GM10248 (cell line): ENCODE data around the gene ARHGAP24.

ENCODE experiments used
- CTCF ChIA-PET: fragments of 300-600 bp; sonication (Branson Sonifier 250); formaldehyde crosslinking; extraction: SDS; loops from one replicate; lab custom pipeline; 2021; ENCODE audit warnings: antibody characterized with exemption; lab: Yijun Ruan, JAX
- POLR2A ChIA-PET: fragments of 350-650 bp; sonication (Branson Sonifier 250); formaldehyde crosslinking; extraction: SDS; loops from one replicate; lab custom pipeline; 2020; ENCODE audit warnings: antibody characterized with exemption; lab: Yijun Ruan, JAX
- DNase-seq: peaks from one replicate; pipeline ENCODE4 v3.0.0; 2012; ENCODE audit errors: extremely low spot score
- TF ChIP-seq, protein P1 (sequence below): IDR thresholded peaks from 2 replicates; pipeline ENCODE4 v1.5.1; 2012; ENCODE audit warnings: mild to moderate bottlenecking, low read depth; ENCODE audit errors: extremely low read depth, missing control alignments, control extremely low read depth

Gene ARHGAP24

DNA sequence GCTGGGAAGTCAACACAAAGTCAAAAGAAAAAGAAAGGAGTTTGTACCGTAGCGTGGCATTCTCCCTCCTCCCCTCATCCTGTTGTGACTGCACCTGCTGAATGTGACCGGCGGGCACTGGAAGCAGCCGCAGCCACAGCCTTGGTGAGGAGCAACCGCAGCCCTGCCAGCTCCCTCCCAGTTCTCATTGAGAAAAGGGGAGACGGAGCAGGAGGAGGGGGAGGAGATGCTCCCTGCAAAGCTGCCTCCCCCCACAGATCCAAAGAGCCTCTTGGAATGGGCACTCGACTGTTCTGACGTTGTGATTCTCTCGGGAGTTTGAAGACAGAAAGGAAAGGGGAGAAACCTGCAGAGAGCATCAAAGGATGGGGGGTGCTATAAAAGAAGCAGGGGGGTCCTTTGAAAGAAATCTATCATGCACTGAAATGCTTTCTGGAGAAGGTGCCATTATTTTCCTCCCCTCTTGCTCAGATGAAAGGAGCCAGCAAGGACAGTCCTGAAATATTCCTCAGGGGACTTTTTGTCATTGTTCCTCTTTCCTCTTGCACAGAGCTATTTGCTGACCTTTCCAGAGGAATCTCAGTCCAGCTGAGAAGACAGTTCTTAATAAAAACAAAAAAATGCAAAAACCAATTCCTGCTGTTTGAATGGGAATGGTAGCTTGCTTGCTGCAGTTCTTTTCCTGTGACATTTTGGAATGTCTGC, 455.2 kb downstream of the ARHGAP24 start:
- ChIA-PET POLR2A (no interaction called here), CTCF (no interaction called here)
- TF ChIP-seq, protein P1, sequence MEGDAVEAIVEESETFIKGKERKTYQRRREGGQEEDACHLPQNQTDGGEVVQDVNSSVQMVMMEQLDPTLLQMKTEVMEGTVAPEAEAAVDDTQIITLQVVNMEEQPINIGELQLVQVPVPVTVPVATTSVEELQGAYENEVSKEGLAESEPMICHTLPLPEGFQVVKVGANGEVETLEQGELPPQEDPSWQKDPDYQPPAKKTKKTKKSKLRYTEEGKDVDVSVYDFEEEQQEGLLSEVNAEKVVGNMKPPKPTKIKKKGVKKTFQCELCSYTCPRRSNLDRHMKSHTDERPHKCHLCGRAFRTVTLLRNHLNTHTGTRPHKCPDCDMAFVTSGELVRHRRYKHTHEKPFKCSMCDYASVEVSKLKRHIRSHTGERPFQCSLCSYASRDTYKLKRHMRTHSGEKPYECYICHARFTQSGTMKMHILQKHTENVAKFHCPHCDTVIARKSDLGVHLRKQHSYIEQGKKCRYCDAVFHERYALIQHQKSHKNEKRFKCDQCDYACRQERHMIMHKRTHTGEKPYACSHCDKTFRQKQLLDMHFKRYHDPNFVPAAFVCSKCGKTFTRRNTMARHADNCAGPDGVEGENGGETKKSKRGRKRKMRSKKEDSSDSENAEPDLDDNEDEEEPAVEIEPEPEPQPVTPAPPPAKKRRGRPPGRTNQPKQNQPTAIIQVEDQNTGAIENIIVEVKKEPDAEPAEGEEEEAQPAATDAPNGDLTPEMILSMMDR = no peak
- no peak for DNase-seq

DNA sequence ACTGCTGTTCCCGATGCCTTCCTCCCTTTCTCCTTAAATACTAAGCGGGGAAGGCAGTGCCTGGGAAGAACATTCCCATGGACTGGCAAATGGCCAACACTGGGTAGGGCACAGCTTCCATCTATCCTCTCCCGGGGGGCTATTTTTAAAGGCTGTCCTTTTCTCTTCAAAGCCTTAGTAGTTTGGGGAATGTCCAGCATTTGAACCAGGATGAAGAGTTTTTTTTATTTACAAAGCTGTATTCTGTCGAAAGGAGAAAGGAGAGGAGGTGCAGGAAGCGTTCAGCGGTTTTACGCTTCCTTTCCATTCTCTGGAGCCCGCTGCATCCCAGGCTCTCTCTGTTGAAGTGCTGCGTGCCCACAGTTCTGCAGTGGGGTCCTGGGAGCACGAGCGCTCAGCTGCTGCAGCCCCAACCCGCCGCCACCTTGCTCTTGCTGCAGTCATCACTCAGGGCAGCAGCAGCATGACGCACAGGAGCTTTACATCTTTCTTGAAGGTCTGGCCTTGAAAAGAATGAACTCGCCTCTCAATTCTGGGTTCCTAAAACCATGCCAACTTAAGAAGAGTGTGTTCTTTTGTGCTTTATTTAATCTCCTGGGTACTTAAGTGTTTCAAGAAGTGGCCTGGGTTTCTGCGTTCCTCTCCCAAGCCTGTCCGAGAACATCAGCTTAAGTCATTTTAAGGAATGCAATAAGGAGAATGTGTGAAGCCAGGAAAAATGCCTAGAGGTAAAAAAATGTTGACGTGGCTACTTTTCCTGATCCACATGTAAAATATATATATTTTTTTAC, 457.7 kb downstream of the ARHGAP24 start:
- CTCF ChIA-PET = no interaction called here
- POLR2A ChIA-PET = no interaction called here
- no peak for DNase-seq
- TF ChIP-seq, protein P1 = no peak

DNA sequence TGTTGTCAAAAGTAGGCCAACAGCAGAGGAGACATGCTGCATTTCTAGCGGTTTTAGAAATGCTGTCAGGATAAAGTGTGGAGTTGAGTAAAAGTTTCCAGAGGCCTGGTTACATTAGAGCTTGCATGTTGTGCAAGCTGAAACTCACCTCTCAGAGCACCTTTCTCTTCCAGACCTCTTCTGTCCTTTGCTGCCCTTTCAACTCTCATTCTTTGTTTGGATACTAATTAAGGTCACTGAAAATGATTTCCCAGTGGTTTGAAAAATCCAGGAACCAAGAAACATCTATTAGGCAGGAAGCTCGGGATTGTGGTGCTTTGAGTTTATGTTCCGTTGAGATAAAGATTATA, 458.3 kb downstream of the ARHGAP24 start:
- TF ChIP-seq, protein P1 = no peak
- ChIA-PET POLR2A (no interaction called here), CTCF (interaction anchor here (1.1 kb wide), 1 partner anchor 136 kb away, joined by 3 read pairs; no protein-coding TSS in a partner anchor)
- DNase-seq = no peak

DNA sequence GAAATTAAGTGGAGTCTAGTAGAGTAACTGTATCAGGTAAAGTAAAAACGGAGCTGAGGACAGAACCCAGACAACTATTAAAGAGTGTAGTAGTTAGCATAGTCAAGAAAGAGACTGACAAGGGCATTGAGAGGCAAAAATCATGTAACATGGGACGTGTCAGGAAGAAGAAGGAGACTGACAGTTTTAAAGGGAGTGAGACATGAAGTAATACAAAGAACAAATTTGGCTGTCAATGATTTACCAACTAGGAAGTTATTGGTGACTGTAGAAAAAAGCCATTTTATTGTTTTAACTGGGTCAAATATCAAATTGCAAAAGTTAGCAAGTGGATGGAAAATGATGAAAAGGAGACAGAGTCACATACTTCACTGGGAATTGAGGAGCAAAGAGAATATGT, 462.6 kb downstream of the ARHGAP24 start:
- ChIA-PET CTCF (interaction anchor here (1.0 to 3.3 kb wide), 3 partner anchors 12 to 19 kb away, joined by 3 to 7 read pairs (median 3); no protein-coding TSS in a partner anchor), POLR2A (no interaction called here)
- TF ChIP-seq, protein P1 = no peak
- no peak for DNase-seq

DNA sequence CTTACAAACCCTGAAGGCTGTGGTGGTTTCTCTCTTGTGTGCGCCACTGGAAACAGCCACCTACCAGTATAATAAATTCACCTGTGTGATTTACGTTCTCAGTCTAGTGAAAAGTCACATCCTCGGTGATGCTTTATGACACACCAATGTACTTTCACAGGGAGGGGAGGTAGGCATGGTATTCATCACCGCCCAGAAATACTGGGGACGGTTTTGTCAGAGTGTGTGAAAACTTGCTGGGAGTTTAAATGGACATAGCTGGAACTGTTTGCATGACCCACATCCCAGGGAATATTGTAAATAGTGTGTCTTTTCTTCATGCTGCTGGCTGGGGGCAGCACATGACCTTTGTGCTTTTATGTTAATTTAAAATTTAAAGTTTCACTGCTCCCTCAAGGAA, 463.1 kb downstream of the ARHGAP24 start:
- CTCF ChIA-PET = interaction anchor here (0.8 to 3.3 kb wide), 3 partner anchors 11 to 43 kb away, joined by 3 to 7 read pairs (median 5); no protein-coding TSS in a partner anchor
- no peak for DNase-seq
- TF ChIP-seq, protein P1 = no peak
- POLR2A ChIA-PET = no interaction called here

DNA sequence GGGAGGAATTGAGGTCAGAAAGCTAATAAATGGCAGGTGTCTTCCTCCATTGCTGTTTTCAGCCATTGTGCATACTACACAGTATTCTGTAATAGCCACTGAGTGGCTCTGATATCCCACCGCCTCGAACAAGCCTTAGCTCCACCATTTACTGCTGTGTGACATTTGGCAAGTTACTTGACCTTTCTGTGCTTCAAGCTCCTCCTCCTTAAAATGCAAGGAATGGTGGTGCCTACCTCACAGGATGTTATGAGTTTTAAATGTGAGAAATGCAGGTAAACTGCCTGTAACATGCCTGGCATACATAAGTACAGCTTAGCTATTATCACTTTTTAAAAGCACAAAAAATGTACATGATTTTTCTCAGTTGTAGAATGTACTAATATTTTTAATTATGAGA, 464.0 kb downstream of the ARHGAP24 start:
- DNase-seq = no peak
- POLR2A ChIA-PET = no interaction called here
- CTCF ChIA-PET = interaction anchor here (1.7 to 3.3 kb wide), 2 partner anchors 11 to 17 kb away, joined by 5 to 7 read pairs; no protein-coding TSS in a partner anchor
- TF ChIP-seq, protein P1 = no peak
